Thyroid gland (tissue), 4 donors: Measurements from ENCODE around the gene MAP4.

ENCODE experiments used
- CTCF ChIP-seq, 6 experiments: fragments of 200-600 bp in 3 of 6; fragments of 450-650 bp in 3 of 6; sonication (generic) in 3 of 6; IDR thresholded peaks; one replicate each; pipeline ENCODE4 v1.5.1; 2016 to 2019; ENCODE audit warnings: antibody characterized with exemption in 6 of 6, mild to moderate bottlenecking in 2 of 6, inconsistent platforms in 1 of 6, moderate library complexity in 1 of 6
- POLR2A ChIP-seq, 2 donors: fragments of 450-650 bp; IDR thresholded peaks; one replicate each; pipeline ENCODE4 v1.6.1; 2017; ENCODE audit warnings: antibody characterized with exemption in 2 of 2, mild to moderate bottlenecking in 2 of 2, moderate library complexity in 1 of 2

GRCh38 chr3:47851888-47852603, 164.2 kb downstream of the MAP4 start:
- TF ChIP-seq CTCF (IDR thresholded peaks at IDR 0.05), result no peak
- no peak for TF ChIP-seq POLR2A (IDR thresholded peaks at IDR 0.05)
